ENCODE results near the gene IFNL4. TPM values are rescaled to one million over a fixed set of nuclear protein-coding genes. Genes with fewer than 3 reads are reported as not detected.
"Not testable (repeated sequence)": the region's sequence is repeated elsewhere in the genome, so short reads cannot be mapped to it uniquely, and the experiment has no call there.

The IFNL4 gene
- total and polyA plus RNA-seq, 2 of the 4 experiments (the other 2 are of a cell fraction): not detected

DNA sequence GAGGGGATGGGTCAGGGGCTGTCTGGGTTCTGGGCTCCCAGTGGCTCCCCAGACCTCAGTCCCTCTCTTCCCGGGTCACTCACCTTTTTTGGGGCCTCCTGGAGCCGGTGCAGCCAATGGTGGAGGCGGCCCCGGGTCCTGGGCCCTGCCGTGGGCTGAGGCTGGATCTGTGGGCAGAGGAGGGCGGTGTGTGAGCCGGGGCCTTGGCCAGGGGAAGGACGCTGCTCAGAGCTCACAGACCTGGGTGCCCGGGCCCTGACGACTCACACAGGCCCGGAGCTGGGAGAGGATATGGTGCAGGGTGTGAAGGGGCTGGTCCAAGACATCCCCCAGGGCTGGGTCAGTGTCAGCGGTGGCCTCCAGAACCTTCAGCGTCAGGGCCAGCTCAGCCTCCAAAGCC lies 4.9 kb downstream of the IFNL4 start:
- H3K23ac ChIP-seq (ENCODE audit: low read depth, low read length): not testable (repeated sequence)

More for the DNA sequence above, 4.9 kb downstream of the IFNL4 start:
- H4K91ac ChIP-seq (ENCODE audit: insufficient read depth, low read depth, low read length); in situ Hi-C loops (cut with MboI; ENCODE audit: low sequenced_read_pairs); H4K5ac ChIP-seq (ENCODE audit: low read depth, low read length); H4K8ac ChIP-seq (ENCODE audit: low read depth in 2 of 2, low read length in 2 of 2); POLR2A ChIA-PET (ENCODE audit: unreplicated experiment); H3K4me1 ChIP-seq (ENCODE audit: control insufficient read depth, insufficient read depth, low read length); DNase-seq; H3K27ac ChIP-seq (ENCODE audit: insufficient read depth, low read length); H2AK5ac ChIP-seq (ENCODE audit: low read depth, low read length); BruUV-seq (replicated peaks); H3K14ac ChIP-seq (replicated peaks; ENCODE audit: low read depth, low read length); H3K18ac ChIP-seq (ENCODE audit: low read depth, low read length); H3K9me3 ChIP-seq (ENCODE audit: control insufficient read depth, insufficient read depth, low read length); H3K4ac ChIP-seq (ENCODE audit: low read depth, low read length); H2AK9ac ChIP-seq (replicated peaks; ENCODE audit: low read depth, low read length, poor library complexity); H3K4me3 ChIP-seq (ENCODE audit: insufficient read depth, low read depth, low read length); H2BK15ac ChIP-seq (ENCODE audit: low read depth, low read length); H3K9ac ChIP-seq (ENCODE audit: low read depth, low read length); ATAC-seq (ENCODE audit: low read depth); H2AFZ ChIP-seq (replicated peaks; ENCODE audit: low read length, poor library complexity); H3K4me2 ChIP-seq (ENCODE audit: low read depth, low read length); H2BK120ac ChIP-seq (ENCODE audit: low read depth, low read length); H3K9me1 ChIP-seq (ENCODE audit: insufficient read depth, low read length); H2BK20ac ChIP-seq (ENCODE audit: low read depth, low read length); dilution Hi-C loops (cut with HindIII; ENCODE audit: low sequenced_read_pairs, unreplicated experiment); H3K56ac ChIP-seq (ENCODE audit: extremely low read depth, insufficient read depth, low read length); H2BK5ac ChIP-seq (ENCODE audit: low read depth, low read length, poor library complexity, severe bottlenecking); H3K36me3 ChIP-seq (ENCODE audit: control insufficient read depth, insufficient read depth, low read length); H3K79me1 ChIP-seq (ENCODE audit: low read depth in 1 of 2, low read length in 2 of 2); intact Hi-C loops (cut with micrococcal nuclease); CTCF ChIA-PET; H4K20me1 ChIP-seq (ENCODE audit: insufficient read depth, low read length): not testable (repeated sequence)
- peaks cover 33% of the 10 kb centered on the region for H3K27me3 ChIP-seq (ENCODE audit: control insufficient read depth, insufficient read depth, low read length)
- 100% methylated on average over 1 of the region's 13 CpGs; no CpG with 5 or more reads in 1 of the 2 experiments for WGBS, 2 experiments (ENCODE audit: extremely low coverage in 2 of 2, insufficient read length in 1 of 2)

Data from IMR-90 (cell line).